ENCODE measurements around the gene TMEM60.

The TMEM60 gene

GRCh38 chr7:77783111-77783510 lies 15.1 kb downstream of the TMEM60 start:
- intact Hi-C loops (cut with DNase I) = no loop called here
- no peak for DNase-seq

GRCh38 chr7:77782383-77782782 lies 15.9 kb downstream of the TMEM60 start:
- intact Hi-C loops (cut with DNase I) = no loop called here
- DNase-seq = no peak

- no peak for DNase-seq
- intact Hi-C loops (cut with DNase I) = no loop called here
These were observed 19.7 kb downstream of the TMEM60 start for GRCh38 chr7:77778535-77778934.

- intact Hi-C loops (cut with DNase I) = no loop called here
- no peak for DNase-seq
These were observed 26.3 kb downstream of the TMEM60 start for GRCh38 chr7:77771901-77772300.

GRCh38 chr7:77770316-77770715 lies 27.9 kb downstream of the TMEM60 start:
- DNase-seq = no peak
- intact Hi-C loops (cut with DNase I) = no loop called here

- intact Hi-C loops (cut with DNase I) = no loop called here
- DNase-seq = no peak
These were observed 31.2 kb downstream of the TMEM60 start for GRCh38 chr7:77766801-77767605.

- intact Hi-C loops (cut with DNase I) = no loop called here
- no peak for DNase-seq
These were observed 32.1 kb downstream of the TMEM60 start for GRCh38 chr7:77765906-77766800.

GRCh38 chr7:77765481-77765880 lies 32.8 kb downstream of the TMEM60 start:
- intact Hi-C loops (cut with DNase I) = no loop called here
- no peak for DNase-seq

GRCh38 chr7:77760809-77761453 lies 37.3 kb downstream of the TMEM60 start:
- intact Hi-C loops (cut with DNase I) = no loop called here

GRCh38 chr7:77759294-77759889 lies 38.8 kb downstream of the TMEM60 start:
- peak in 5 of 10 donors; percentile 17 to 69 (median 48) for DNase-seq
- intact Hi-C loops (cut with DNase I) = loop anchor here (1.0 to 5.0 kb wide), 4 partner anchors 37 to 321 kb away; partner anchors contain the start of gene RSBN1L

More at GRCh38 chr7:77760809-77761453, 37.3 kb downstream of the TMEM60 start:
- DNase-seq = no peak

- intact Hi-C loops (cut with DNase I) = loop anchor here (5.0 kb wide), 1 partner anchor 60 kb away; the partner anchor contains the start of gene RSBN1L
- no peak for DNase-seq
These were observed 40.6 kb downstream of the TMEM60 start for GRCh38 chr7:77757589-77757988.

- intact Hi-C loops (cut with DNase I) = no loop called here
- no peak for DNase-seq
These were observed 45.1 kb downstream of the TMEM60 start for GRCh38 chr7:77753173-77753572.

- DNase-seq = no peak
- intact Hi-C loops (cut with DNase I) = no loop called here
These were observed 46.2 kb downstream of the TMEM60 start for GRCh38 chr7:77752016-77752415.

- DNase-seq = no peak
- intact Hi-C loops (cut with DNase I) = no loop called here
These were observed 50.5 kb downstream of the TMEM60 start for GRCh38 chr7:77747718-77748117.

GRCh38 chr7:77747178-77747577 lies 51.1 kb downstream of the TMEM60 start:
- DNase-seq = no peak
- intact Hi-C loops (cut with DNase I) = no loop called here

- intact Hi-C loops (cut with DNase I) = no loop called here
- DNase-seq = no peak
These were observed 51.4 kb downstream of the TMEM60 start for GRCh38 chr7:77746824-77747165.

- DNase-seq = no peak
- intact Hi-C loops (cut with DNase I) = no loop called here
These were observed 51.9 kb downstream of the TMEM60 start for GRCh38 chr7:77746164-77746823.

- DNase-seq = no peak
- intact Hi-C loops (cut with DNase I) = no loop called here
These were observed 52.5 kb downstream of the TMEM60 start for GRCh38 chr7:77745746-77746145.

All from posterior cingulate gyrus (tissue), 11 donors.